ENCODE data around the gene TRABD2B.

TRABD2B gene

DNA sequence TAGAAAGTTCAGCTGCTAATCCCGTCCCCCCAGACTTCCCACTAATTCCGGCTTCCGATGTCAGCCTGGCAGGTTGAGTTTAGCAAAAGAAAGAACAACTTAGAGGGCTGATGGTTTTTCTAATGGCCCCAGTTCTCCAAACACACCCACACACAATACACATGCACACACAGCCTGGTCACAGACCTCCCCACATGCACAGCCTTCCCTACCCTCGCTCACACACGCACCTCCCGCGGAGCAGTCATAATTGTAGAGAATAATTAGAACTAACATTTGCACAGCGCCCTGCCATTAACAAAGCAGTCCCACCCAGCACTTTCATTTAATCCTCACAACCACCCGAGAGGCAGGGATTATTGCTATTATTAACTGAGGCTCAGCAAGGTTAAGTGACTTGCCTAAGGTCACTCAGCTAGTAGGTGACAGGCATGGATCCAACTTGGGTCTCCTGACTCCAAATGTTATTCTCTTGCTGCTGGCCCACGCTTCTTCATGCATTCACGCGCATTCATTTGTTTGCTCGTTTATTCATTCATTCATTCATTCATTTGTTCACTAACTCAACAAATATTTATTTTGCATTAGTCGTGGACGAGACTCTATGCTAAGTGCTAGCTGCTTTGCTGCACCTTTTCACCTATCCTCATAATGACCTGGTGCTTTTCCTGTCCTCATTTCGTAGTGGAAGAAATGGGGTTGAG is 284.4 kb downstream of the TRABD2B start:
- no peak for DNase-seq

DNA sequence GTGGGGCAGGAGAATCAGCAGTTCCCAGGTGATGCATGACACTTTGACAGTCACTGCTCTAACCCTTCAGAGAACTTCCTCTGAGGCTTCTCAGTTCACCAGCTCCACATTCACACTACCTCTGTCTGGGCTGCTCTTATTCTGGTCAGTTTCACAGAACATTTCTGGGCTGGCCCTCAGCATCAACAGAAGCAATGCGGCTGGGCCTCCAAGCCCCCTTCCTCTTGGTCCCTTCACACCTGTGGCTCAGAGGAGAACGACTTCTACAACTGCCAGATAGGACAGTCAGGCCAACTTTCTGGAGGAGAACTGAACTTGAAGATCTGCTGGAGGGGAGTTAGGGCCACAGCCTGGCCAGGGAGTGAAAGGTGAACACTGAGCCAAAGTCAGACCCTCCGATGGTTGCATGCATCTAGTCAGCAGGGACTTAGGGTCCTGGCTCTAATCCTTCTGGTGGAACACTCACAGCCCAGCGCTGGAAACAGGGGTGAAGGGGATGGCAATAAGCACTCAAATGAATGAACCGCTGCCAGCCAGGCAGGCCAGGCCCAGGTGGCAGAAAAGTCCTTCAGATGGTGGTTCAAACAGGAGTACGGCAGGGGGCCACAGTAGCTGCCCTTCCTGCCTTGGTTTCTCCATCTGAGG is 285.2 kb downstream of the TRABD2B start:
- no peak for DNase-seq

DNA sequence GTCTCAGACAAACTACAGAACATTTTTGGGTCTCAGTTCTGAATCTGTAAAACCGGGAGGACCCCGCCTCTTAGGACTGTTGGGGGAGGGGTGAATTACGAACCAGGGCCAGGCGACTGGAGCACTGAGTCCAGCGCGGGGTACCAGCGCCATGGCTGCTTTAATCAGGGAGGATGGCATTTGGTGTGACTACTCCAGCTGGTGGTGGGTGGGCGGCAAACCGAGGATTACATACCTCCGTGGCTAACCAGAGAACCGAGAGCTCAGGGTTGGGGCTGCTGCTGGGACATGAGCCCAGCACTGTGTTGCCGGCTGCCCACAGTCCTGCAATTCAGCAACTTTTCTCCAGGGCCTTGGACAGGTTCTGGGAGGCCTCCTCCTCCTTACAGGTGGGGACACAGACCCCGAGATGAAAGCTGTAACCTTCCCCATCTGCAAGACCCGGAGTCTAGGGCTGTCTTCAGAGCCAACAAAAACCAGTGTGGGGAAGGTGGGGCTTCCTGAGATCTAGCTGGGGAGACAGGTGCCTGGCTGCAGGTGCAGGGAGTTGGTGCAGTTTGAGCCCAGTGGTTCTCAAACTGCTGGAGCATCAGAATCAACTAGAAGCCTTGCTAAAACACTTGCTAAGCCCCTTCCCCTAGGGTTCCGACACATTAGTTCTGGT is 285.9 kb downstream of the TRABD2B start:
- DNase-seq, result no peak
